Transverse colon (tissue), 3 donors: ENCODE results near the gene PHACTR3.

Experiments
- POLR2A ChIP-seq: fragments of 450-650 bp; IDR thresholded peaks from one replicate; pipeline ENCODE4 v1.6.1; 2016; ENCODE audit warnings: antibody characterized with exemption, mild to moderate bottlenecking, moderate library complexity
- POLR2AphosphoS5 ChIP-seq, 3 donors: sonication (generic); formaldehyde crosslinking; IDR thresholded peaks; one replicate each; pipeline ENCODE4 v1.6.1; 2016; ENCODE audit warnings: antibody characterized with exemption in 3 of 3

GRCh38 chr20:59827138-59828056, 223.1 kb downstream of the PHACTR3 start:
- TF ChIP-seq POLR2A (no peak), POLR2AphosphoS5 (IDR thresholded peaks at IDR 0.05) (no peak)
